HEK293T (cell line): Measurements from ENCODE around the gene RCC2.
"Not testable (repeated sequence)": the region's sequence is repeated elsewhere in the genome, so short reads cannot be mapped to it uniquely, and the experiment has no call there.

Experiments
- CTCF ChIA-PET: fragments of 350-600 bp; formaldehyde crosslinking; extraction: SDS; loops from one replicate; lab custom pipeline; 2021; ENCODE audit warnings: antibody characterized with exemption, inconsistent platforms; lab: Yijun Ruan, JAX
- POLR2A ChIA-PET: fragments of 350-600 bp; formaldehyde crosslinking; extraction: SDS; loops from one replicate; lab custom pipeline; 2020; ENCODE audit warnings: antibody characterized with exemption, inconsistent platforms; lab: Yijun Ruan, JAX
- DNase-seq: peaks from one replicate; pipeline ENCODE4 v3.0.0; 2012; ENCODE audit warnings: mixed read lengths; ENCODE audit errors: extremely low spot score
- ARNT ChIP-seq: fragments of 450-650 bp; IDR thresholded peaks from 2 replicates; pipeline ENCODE4 v1.6.1; 2017; ENCODE audit warnings: mild to moderate bottlenecking
- BHLHE40 ChIP-seq: fragments of 450-650 bp; IDR thresholded peaks from 2 replicates; pipeline ENCODE4 v1.6.1; 2016; ENCODE audit warnings: mild to moderate bottlenecking, moderate library complexity, borderline replicate concordance
- CTBP1 ChIP-seq: fragments of 450-650 bp; IDR thresholded peaks from 2 replicates; pipeline ENCODE4 v1.6.1; 2016; ENCODE audit warnings: borderline replicate concordance
- ELF4 ChIP-seq: fragments of 450-650 bp; IDR thresholded peaks from 2 replicates; pipeline ENCODE4 v1.6.1; 2017; ENCODE audit warnings: antibody characterized with exemption
- FOXA1 ChIP-seq: fragments of 450-650 bp; IDR thresholded peaks from 2 replicates; pipeline ENCODE4 v1.6.1; 2016; ENCODE audit warnings: mild to moderate bottlenecking
- FOXK2 ChIP-seq: fragments of 450-650 bp; IDR thresholded peaks from 2 replicates; pipeline ENCODE4 v1.6.1; 2016; ENCODE audit warnings: mild to moderate bottlenecking
- FOXM1 ChIP-seq: fragments of 450-650 bp; IDR thresholded peaks from 2 replicates; pipeline ENCODE4 v1.6.1; 2017; ENCODE audit warnings: mild to moderate bottlenecking, borderline replicate concordance
- HDGF ChIP-seq: fragments of 450-650 bp; IDR thresholded peaks from 2 replicates; pipeline ENCODE4 v1.6.1; 2017; ENCODE audit warnings: antibody characterized with exemption, borderline replicate concordance
- L3MBTL2 ChIP-seq: fragments of 450-650 bp; conservative IDR thresholded peaks from 2 replicates; pipeline ENCODE4 v1.6.1; 2016; ENCODE audit warnings: mild to moderate bottlenecking
- LEF1 ChIP-seq: fragments of 450-650 bp; IDR thresholded peaks from 2 replicates; pipeline ENCODE4 v1.6.1; 2017; ENCODE audit warnings: mild to moderate bottlenecking, borderline replicate concordance
- NFRKB ChIP-seq: fragments of 450-650 bp; IDR thresholded peaks from 2 replicates; pipeline ENCODE4 v1.6.1; 2016; ENCODE audit warnings: mild to moderate bottlenecking, moderate library complexity
- SP1 ChIP-seq: fragments of 450-650 bp; IDR thresholded peaks from 2 replicates; pipeline ENCODE4 v1.6.1; 2017
- SUZ12 ChIP-seq: fragments of 450-650 bp; IDR thresholded peaks from 2 replicates; pipeline ENCODE4 v1.6.1; 2016; ENCODE audit warnings: mild to moderate bottlenecking
- TARDBP ChIP-seq: fragments of 450-650 bp; IDR thresholded peaks from 2 replicates; pipeline ENCODE4 v1.6.1; 2016
- ZNF384 ChIP-seq: fragments of 450-650 bp; IDR thresholded peaks from 2 replicates; pipeline ENCODE4 v1.6.1; 2016
- TF ChIP-seq, protein P1 (sequence below): fragments of 450-650 bp; IDR thresholded peaks from 2 replicates; pipeline ENCODE4 v1.6.1; 2016

Gene RCC2

GRCh38 chr1:17439250-17440073 lies at the start of gene RCC2:
Gene RCC2 (minus strand): TSS chr1:17439677. CDS start chr1:17438514, 1,163 bp downstream.
- CTCF ChIA-PET: interaction anchor here (0.6 to 1.2 kb wide), 2 partner anchors 13 to 261 kb away, joined by 3 read pairs; no protein-coding TSS in a partner anchor
- peak; percentile 84 for DNase-seq
- peak; percentile 59; the same call in 1 of the 2 replicates for TF ChIP-seq L3MBTL2
- TF ChIP-seq, protein P1, sequence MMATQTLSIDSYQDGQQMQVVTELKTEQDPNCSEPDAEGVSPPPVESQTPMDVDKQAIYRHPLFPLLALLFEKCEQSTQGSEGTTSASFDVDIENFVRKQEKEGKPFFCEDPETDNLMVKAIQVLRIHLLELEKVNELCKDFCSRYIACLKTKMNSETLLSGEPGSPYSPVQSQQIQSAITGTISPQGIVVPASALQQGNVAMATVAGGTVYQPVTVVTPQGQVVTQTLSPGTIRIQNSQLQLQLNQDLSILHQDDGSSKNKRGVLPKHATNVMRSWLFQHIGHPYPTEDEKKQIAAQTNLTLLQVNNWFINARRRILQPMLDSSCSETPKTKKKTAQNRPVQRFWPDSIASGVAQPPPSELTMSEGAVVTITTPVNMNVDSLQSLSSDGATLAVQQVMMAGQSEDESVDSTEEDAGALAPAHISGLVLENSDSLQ: no peak
- TF ChIP-seq ZNF384: peak; percentile 74
- POLR2A ChIA-PET: interaction anchor here (0.6 to 1.8 kb wide), 6 partner anchors 8 to 36 kb away, joined by 3 to 10 read pairs (median 4); no protein-coding TSS in a partner anchor

DNA sequence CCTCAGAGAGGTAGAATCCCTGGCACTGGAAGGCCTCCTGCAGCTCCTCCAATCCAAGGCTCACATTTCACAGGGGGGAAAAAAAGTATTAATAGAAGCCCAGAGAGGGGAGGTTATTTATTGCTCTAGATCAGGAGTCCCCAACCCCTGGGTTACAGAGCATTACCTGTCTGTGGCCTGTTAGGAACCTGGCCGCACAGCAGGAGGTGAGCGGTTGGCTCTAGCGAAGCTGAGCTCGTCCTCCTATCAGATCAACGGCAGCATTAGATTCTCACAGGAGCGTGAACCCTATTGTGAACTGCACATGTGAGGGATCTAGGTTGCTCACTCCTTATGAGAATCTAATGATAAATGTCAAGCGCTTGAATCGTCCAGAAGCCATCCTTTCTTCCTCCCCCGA lies 46.8 kb upstream of the RCC2 start:
- ChIA-PET CTCF (interaction anchor here (2.2 kb wide), 1 partner anchor 9 kb away, joined by 6 read pairs; no protein-coding TSS in a partner anchor), POLR2A (no interaction called here)
- TF ChIP-seq LEF1 (no peak), ZNF384 (no peak), SUZ12 (no peak), TARDBP (no peak), BHLHE40 (no peak), FOXK2 (no peak), SP1 (no peak), ARNT (no peak), ELF4 (no peak), FOXA1 (no peak), L3MBTL2 (no peak), FOXM1 (no peak), CTBP1 (no peak), NFRKB (no peak)
- TF ChIP-seq, protein P1: no peak
- DNase-seq: no peak

DNA sequence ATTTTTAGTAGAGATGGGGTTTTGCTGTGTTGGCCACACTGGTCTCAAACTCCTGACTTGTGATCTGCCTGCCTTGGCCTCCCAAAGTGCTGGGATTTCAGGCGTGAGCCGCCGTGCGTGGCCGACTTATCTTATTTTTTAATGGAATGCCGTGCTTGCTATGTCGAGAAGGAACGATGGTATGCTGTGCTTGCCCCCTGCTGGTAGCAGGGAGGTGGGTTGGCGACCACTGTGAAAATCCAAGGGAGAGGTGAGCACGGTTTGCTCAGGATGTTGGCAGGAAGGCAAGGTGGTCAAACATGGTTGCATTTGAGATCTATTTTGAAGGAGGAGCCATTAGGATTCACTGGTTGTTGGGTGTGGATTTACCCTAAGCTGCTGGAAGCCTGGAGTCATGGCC lies 45.8 kb upstream of the RCC2 start:
- peak; percentile 46 for DNase-seq
- no peak for TF ChIP-seq L3MBTL2
- TF ChIP-seq ARNT: no peak
- CTCF ChIA-PET: interaction anchor here (0.7 to 2.2 kb wide), 3 partner anchors 8 to 88 kb away, joined by 3 to 6 read pairs (median 4); no protein-coding TSS in a partner anchor
- POLR2A ChIA-PET: no interaction called here

GRCh38 chr1:17481981-17482380 lies 42.5 kb upstream of the RCC2 start:
- DNase-seq, CTCF ChIA-PET, POLR2A ChIA-PET: not testable (repeated sequence)

GRCh38 chr1:17480846-17481245 lies 41.4 kb upstream of the RCC2 start:
- no peak for DNase-seq
- ChIA-PET CTCF (no interaction called here), POLR2A (no interaction called here)
- TF ChIP-seq LEF1 (no peak), CTBP1 (no peak), TARDBP (no peak), FOXA1 (no peak), HDGF (no peak), SUZ12 (no peak), NFRKB (no peak), L3MBTL2 (no peak), FOXM1 (no peak), BHLHE40 (no peak), FOXK2 (no peak), ARNT (no peak), ZNF384 (no peak), SP1 (no peak)
- TF ChIP-seq, protein P1: no peak

GRCh38 chr1:17475752-17476151 lies 36.3 kb upstream of the RCC2 start:
- POLR2A ChIA-PET: interaction anchor here (0.7 kb wide), 1 partner anchor 37 kb away, joined by 4 read pairs; the partner anchor contains the start of gene RCC2
- CTCF ChIA-PET: no interaction called here
- no peak for TF ChIP-seq CTBP1
- TF ChIP-seq L3MBTL2: no peak
- TF ChIP-seq, protein P1: peak; percentile 53; the same call in 1 of the 2 replicates
- no peak for TF ChIP-seq ARNT
- TF ChIP-seq SP1: no peak
- no peak for DNase-seq

- POLR2A ChIA-PET: interaction anchor here (0.7 kb wide), 1 partner anchor 36 kb away, joined by 4 read pairs; the partner anchor contains the start of gene RCC2
- DNase-seq: not testable (repeated sequence)
- CTCF ChIA-PET: interaction anchor here (0.7 kb wide), 1 partner anchor 39 kb away, joined by 3 read pairs; no protein-coding TSS in a partner anchor
Measured at GRCh38 chr1:17474836-17475555, 35.5 kb upstream of the RCC2 start.
